GM18951 (cell line): Measurements from ENCODE around the gene ZNF616.
A peak's percentile ranks its signal among the peaks of the same experiment; 100 is the strongest.

Experiments
- POLR2A ChIP-seq: IDR thresholded peaks from 4 replicates; pipeline ENCODE4 v1.6.1; 2011; ENCODE audit warnings: mild to moderate bottlenecking; ENCODE audit not compliant: insufficient read length, insufficient read depth; ENCODE audit errors: extremely low read depth
- in situ Hi-C: fragments of 300-500 bp; cut with MboI; formaldehyde crosslinking; loops from one replicate; pipeline ENCODE4 v1.12.0; 2022; ENCODE audit warnings: low sequenced_read_pairs, mixed read lengths, inconsistent platforms; ENCODE audit not compliant: unreplicated experiment

The ZNF616 gene

GRCh38 chr19:52139252-52140031, at the start of gene ZNF616:
TSS of gene ZNF616 (minus strand) at chr19:52139938. CDS start at chr19:52130512, 9,426 bp downstream.
- in situ Hi-C loops: no loop called here
- TF ChIP-seq POLR2A: peak; percentile 65

- peak; percentile 75 for TF ChIP-seq POLR2A
- in situ Hi-C loops: no loop called here
Observed at GRCh38 chr19:52188822-52189734, 49.3 kb upstream of the ZNF616 start.

GRCh38 chr19:52187407-52187806, 47.7 kb upstream of the ZNF616 start:
- TF ChIP-seq POLR2A: no peak
- in situ Hi-C loops: no loop called here

GRCh38 chr19:52176574-52176973, 36.8 kb upstream of the ZNF616 start:
- in situ Hi-C loops: no loop called here

GRCh38 chr19:52172347-52172746, 32.6 kb upstream of the ZNF616 start:
- in situ Hi-C loops: no loop called here
- no peak for TF ChIP-seq POLR2A

More at GRCh38 chr19:52176574-52176973, 36.8 kb upstream of the ZNF616 start:
- TF ChIP-seq POLR2A: no peak

GRCh38 chr19:52171321-52172169, 31.8 kb upstream of the ZNF616 start, which contains the start of gene ZNF836:
TSS of gene ZNF836 (minus strand) at chr19:52171621. CDS start at chr19:52168072, 3,549 bp downstream.
- in situ Hi-C loops: no loop called here

GRCh38 chr19:52170863-52171320, 31.2 kb upstream of the ZNF616 start:
- no peak for TF ChIP-seq POLR2A
- in situ Hi-C loops: no loop called here

More at GRCh38 chr19:52171321-52172169, 31.8 kb upstream of the ZNF616 start, which contains the start of gene ZNF836:
- TF ChIP-seq POLR2A: peak; percentile 62

- no peak for TF ChIP-seq POLR2A
- in situ Hi-C loops: no loop called here
Observed at GRCh38 chr19:52170304-52170703, 30.6 kb upstream of the ZNF616 start.

- no peak for TF ChIP-seq POLR2A
- in situ Hi-C loops: no loop called here
Observed at GRCh38 chr19:52155596-52156359, 16.0 kb upstream of the ZNF616 start.

GRCh38 chr19:52148256-52148655, 8.5 kb upstream of the ZNF616 start:
- in situ Hi-C loops: no loop called here
- no peak for TF ChIP-seq POLR2A

- TF ChIP-seq POLR2A: no peak
- in situ Hi-C loops: no loop called here
Observed at GRCh38 chr19:52142001-52142595, 2.4 kb upstream of the ZNF616 start.

- TF ChIP-seq POLR2A: no peak
- in situ Hi-C loops: no loop called here
Observed at GRCh38 chr19:52141203-52141602, 1.5 kb upstream of the ZNF616 start.
